ENCODE measurements around the gene DLGAP1.

Gene DLGAP1

GRCh38 chr18:3717376-3718025, 737.6 kb downstream of the DLGAP1 start:
- no peak for ATAC-seq
- TF ChIP-seq TOX (CRISPR knock-in tag; IDR thresholded peaks at IDR 0.05; ENCODE audit: borderline replicate concordance) = no peak
- no peak for TF ChIP-seq ZNF8 (CRISPR knock-in tag; IDR thresholded peaks at IDR 0.05)
- TF ChIP-seq CREB5 (CRISPR knock-in tag; IDR thresholded peaks at IDR 0.05; ENCODE audit: low read depth) = no peak
- no peak for TF ChIP-seq TSHZ2 (CRISPR knock-in tag; IDR thresholded peaks at IDR 0.05)
- no peak for TF ChIP-seq PATZ1 (CRISPR knock-in tag; IDR thresholded peaks at IDR 0.05; ENCODE audit: borderline replicate concordance)
- no peak for TF ChIP-seq ARNTL (CRISPR knock-in tag; IDR thresholded peaks at IDR 0.05; ENCODE audit: borderline replicate concordance, low read depth)
- no peak for TF ChIP-seq POU6F1 (CRISPR knock-in tag; IDR thresholded peaks at IDR 0.05; ENCODE audit: borderline replicate concordance, low read depth)
- no peak for TF ChIP-seq ZNF565 (CRISPR knock-in tag; conservative IDR thresholded peaks at IDR 0.05; ENCODE audit: low read depth)
- no peak for TF ChIP-seq RARB (CRISPR knock-in tag; IDR thresholded peaks at IDR 0.05)
- no peak for TF ChIP-seq GLIS3 (CRISPR knock-in tag; IDR thresholded peaks at IDR 0.05)
- TF ChIP-seq ZFP3 (CRISPR knock-in tag; IDR thresholded peaks at IDR 0.05) = no peak
- no peak for TF ChIP-seq ISL1 (CRISPR knock-in tag; IDR thresholded peaks at IDR 0.05)
- no peak for TF ChIP-seq CSRNP3 (CRISPR knock-in tag; IDR thresholded peaks at IDR 0.05)
- no peak for TF ChIP-seq ESRRG (CRISPR knock-in tag; IDR thresholded peaks at IDR 0.05)
- no peak for TF ChIP-seq ZFP30 (CRISPR knock-in tag; IDR thresholded peaks at IDR 0.05)
- no peak for TF ChIP-seq OSR1 (CRISPR knock-in tag; IDR thresholded peaks at IDR 0.05)
- no peak for TF ChIP-seq SNAI2 (CRISPR knock-in tag; IDR thresholded peaks at IDR 0.05)
- TF ChIP-seq TCF4 (CRISPR knock-in tag; IDR thresholded peaks at IDR 0.05; ENCODE audit: borderline replicate concordance) = no peak
- no peak for TF ChIP-seq BACH2 (CRISPR knock-in tag; IDR thresholded peaks at IDR 0.05; ENCODE audit: borderline replicate concordance)
- no peak for TF ChIP-seq PPARA (CRISPR knock-in tag; IDR thresholded peaks at IDR 0.05; ENCODE audit: borderline replicate concordance)

GRCh38 chr18:3716116-3716660, 738.9 kb downstream of the DLGAP1 start:
- TF ChIP-seq ISL1 (CRISPR knock-in tag; IDR thresholded peaks at IDR 0.05) (no peak), ZC3H10 (CRISPR knock-in tag; IDR thresholded peaks at IDR 0.05) (no peak), ESRRG (CRISPR knock-in tag; IDR thresholded peaks at IDR 0.05) (no peak), ZNF8 (CRISPR knock-in tag; IDR thresholded peaks at IDR 0.05) (no peak), TOX (CRISPR knock-in tag; IDR thresholded peaks at IDR 0.05; ENCODE audit: borderline replicate concordance) (no peak), CSRNP3 (CRISPR knock-in tag; IDR thresholded peaks at IDR 0.05) (no peak), PPARA (CRISPR knock-in tag; IDR thresholded peaks at IDR 0.05; ENCODE audit: borderline replicate concordance) (no peak), RARB (CRISPR knock-in tag; IDR thresholded peaks at IDR 0.05) (no peak), TSHZ2 (CRISPR knock-in tag; IDR thresholded peaks at IDR 0.05) (no peak), ZNF565 (CRISPR knock-in tag; conservative IDR thresholded peaks at IDR 0.05; ENCODE audit: low read depth) (no peak)
- no peak for ATAC-seq

All from SK-N-SH treated with all-trans-retinoic acid at 6 μM for 48 hours (cell line).